ENCODE data around the gene ZBTB26.

- TF ChIP-seq CTCF (IDR thresholded peaks at IDR 0.05) = no peak
- peak in 2 of 3 donors; percentile 73 to 76 for TF ChIP-seq POLR2AphosphoS5 (IDR thresholded peaks at IDR 0.05)
- no peak for TF ChIP-seq POLR2A (IDR thresholded peaks at IDR 0.05)
Observed at GRCh38 chr9:122912964-122913673, 18.2 kb downstream of the ZBTB26 start, which contains the start of gene ZBTB6.
